ENCODE results near the gene DDRGK1. TPM values are rescaled to one million over a fixed set of nuclear protein-coding genes. Genes with fewer than 3 reads are reported as not detected.

The DDRGK1 gene
- total and polyA plus RNA-seq, 2 donors from 2014 or later = 81.8 to 92.5 TPM

DNA sequence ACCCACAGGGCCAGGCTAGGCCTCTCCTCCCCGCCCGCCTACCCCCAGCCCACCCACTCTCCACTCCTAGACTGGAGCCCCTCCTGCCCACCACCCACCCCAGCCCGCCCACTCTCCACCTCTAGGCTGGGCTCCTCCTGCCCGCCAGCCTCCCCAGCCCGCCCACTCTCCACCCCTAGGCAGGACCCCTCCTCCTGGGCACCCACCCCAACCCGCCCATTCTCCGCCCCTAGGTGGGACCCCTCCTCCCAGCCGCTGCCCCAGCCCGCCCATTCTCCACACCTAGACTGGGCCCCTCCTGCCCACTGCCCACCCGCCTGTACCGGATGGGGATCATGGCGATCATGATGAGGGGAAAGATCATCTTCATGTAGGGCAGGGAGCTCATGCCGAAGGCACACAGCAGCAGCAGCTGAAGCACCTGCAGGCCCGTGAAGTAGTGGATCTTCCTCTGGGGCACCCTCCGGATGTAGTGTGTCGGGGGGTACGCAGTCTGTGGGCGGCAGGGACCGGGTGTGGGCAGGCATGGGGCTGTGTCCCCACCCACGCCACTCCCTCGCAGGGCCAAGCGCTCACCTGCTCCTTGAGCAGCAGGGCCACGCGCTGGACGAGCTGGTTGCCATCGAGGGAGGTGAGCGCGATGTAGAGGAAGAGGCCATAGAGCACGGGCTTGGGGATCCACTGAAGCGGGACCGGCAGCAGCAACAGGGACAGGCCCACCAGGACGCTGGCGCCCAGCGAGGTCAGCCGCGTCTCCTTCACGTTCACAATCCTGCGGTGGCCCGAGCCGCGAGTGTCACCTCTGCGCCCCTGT is 23.7 kb upstream of the DDRGK1 start:
- DNase-seq = peak in 1 of 5 donors; percentile 70
- intact Hi-C loops (cut with DNase I) = no loop called here
- no peak overlapping the region for H3K4me3 ChIP-seq (ENCODE audit: low read length in 3 of 3)
- no peaks in the 10 kb centered on the region for H3K4me1 ChIP-seq (ENCODE audit: control insufficient read depth in 2 of 3, insufficient read depth in 2 of 3, low read depth in 1 of 3, low read length in 3 of 3)
- no peaks in the 10 kb centered on the region for H3K27me3 ChIP-seq (ENCODE audit: control insufficient read depth, insufficient read depth, low read length)
- no peak for FAIRE-seq
- H3K9ac ChIP-seq (ENCODE audit: low read length in 3 of 3) = no peak overlapping the region
- no peak overlapping the region for H3K27ac ChIP-seq (ENCODE audit: low read depth in 2 of 2, low read length in 2 of 2)
- TF ChIP-seq, protein P1, sequence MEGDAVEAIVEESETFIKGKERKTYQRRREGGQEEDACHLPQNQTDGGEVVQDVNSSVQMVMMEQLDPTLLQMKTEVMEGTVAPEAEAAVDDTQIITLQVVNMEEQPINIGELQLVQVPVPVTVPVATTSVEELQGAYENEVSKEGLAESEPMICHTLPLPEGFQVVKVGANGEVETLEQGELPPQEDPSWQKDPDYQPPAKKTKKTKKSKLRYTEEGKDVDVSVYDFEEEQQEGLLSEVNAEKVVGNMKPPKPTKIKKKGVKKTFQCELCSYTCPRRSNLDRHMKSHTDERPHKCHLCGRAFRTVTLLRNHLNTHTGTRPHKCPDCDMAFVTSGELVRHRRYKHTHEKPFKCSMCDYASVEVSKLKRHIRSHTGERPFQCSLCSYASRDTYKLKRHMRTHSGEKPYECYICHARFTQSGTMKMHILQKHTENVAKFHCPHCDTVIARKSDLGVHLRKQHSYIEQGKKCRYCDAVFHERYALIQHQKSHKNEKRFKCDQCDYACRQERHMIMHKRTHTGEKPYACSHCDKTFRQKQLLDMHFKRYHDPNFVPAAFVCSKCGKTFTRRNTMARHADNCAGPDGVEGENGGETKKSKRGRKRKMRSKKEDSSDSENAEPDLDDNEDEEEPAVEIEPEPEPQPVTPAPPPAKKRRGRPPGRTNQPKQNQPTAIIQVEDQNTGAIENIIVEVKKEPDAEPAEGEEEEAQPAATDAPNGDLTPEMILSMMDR (IDR thresholded peaks at IDR 0.05; ENCODE audit: borderline replicate concordance, extremely low read depth, insufficient read depth) = no peak
- peaks cover 0 to 1% (median 0%) of the 10 kb centered on the region in 3 donors for H3K36me3 ChIP-seq (ENCODE audit: control insufficient read depth in 2 of 3, insufficient read depth in 3 of 3, low read length in 3 of 3)
- no peaks in the 10 kb centered on the region for H3K9me3 ChIP-seq (ENCODE audit: control insufficient read depth in 2 of 3, insufficient read depth in 1 of 3, low read length in 3 of 3)

DNA sequence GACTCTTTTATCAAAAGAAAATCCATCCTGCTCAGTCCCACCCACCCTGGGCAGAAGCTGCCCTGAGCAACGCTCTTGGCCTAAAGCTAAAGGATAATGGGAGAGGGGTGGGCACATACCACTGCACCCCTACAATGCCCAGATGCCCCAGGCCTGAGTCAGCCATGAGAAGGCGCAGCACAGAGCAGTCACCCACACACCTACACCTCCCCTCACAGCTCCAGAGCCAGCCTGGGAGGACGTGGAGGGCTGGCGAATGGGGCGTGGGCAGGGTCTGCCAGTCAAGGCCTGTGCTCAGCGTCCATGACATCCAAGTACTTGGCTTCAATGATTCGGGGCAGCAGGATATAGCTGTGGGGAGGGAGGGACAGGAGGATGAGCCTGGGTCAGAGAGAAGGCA is 23.0 kb upstream of the DDRGK1 start:
- no peaks in the 10 kb centered on the region for H3K4me1 ChIP-seq (ENCODE audit: control insufficient read depth in 2 of 3, insufficient read depth in 2 of 3, low read depth in 1 of 3, low read length in 3 of 3)
- H3K9me3 ChIP-seq (ENCODE audit: control insufficient read depth in 2 of 3, insufficient read depth in 1 of 3, low read length in 3 of 3) = no peaks in the 10 kb centered on the region
- H3K36me3 ChIP-seq (ENCODE audit: control insufficient read depth in 2 of 3, insufficient read depth in 3 of 3, low read length in 3 of 3) = peaks cover 0 to 8% (median 0%) of the 10 kb centered on the region in 3 donors
- intact Hi-C loops (cut with DNase I) = no loop called here
- no peak overlapping the region for H3K27ac ChIP-seq (ENCODE audit: low read depth in 2 of 2, low read length in 2 of 2)
- FAIRE-seq (no peak), DNase-seq (peak in 4 of 5 donors; percentile 65 to 82 (median 72))
- TF ChIP-seq, protein P1 (IDR thresholded peaks at IDR 0.05; ENCODE audit: borderline replicate concordance, extremely low read depth, insufficient read depth) = no peak
- H3K9ac ChIP-seq (ENCODE audit: low read length in 3 of 3) = no peak overlapping the region
- H3K4me3 ChIP-seq (ENCODE audit: low read length in 3 of 3) = no peak overlapping the region
- H3K27me3 ChIP-seq (ENCODE audit: control insufficient read depth, insufficient read depth, low read length) = no peaks in the 10 kb centered on the region

DNA sequence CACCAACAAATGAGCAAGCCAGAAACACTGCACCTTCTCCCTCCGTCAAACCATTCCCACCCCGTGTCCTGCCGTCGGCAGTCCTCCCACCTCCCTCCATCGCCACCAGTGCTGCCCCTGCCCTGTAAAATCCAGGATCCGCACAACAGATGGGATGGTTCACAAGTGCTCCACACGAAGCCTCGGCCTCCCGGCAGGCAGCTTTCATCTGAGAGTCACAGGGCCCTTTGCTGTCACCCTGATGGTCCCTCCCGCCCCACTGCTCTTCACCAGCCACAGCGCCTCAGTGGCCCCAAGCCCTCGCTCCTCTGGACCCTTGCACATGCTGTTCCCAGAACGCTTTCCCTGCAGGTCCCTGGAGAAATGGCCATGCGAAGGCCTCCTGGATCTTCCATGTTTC is 22.4 kb upstream of the DDRGK1 start:
- Histone ChIP-seq H3K36me3 (ENCODE audit: control insufficient read depth in 2 of 3, insufficient read depth in 3 of 3, low read length in 3 of 3) (peaks cover 0 to 9% (median 0%) of the 10 kb centered on the region in 3 donors), H3K9ac (ENCODE audit: low read length in 3 of 3) (no peak overlapping the region), H3K27ac (ENCODE audit: low read depth in 2 of 2, low read length in 2 of 2) (no peak overlapping the region), H3K4me1 (ENCODE audit: control insufficient read depth in 2 of 3, insufficient read depth in 2 of 3, low read depth in 1 of 3, low read length in 3 of 3) (no peaks in the 10 kb centered on the region), H3K27me3 (ENCODE audit: control insufficient read depth, insufficient read depth, low read length) (no peaks in the 10 kb centered on the region), H3K9me3 (ENCODE audit: control insufficient read depth in 2 of 3, insufficient read depth in 1 of 3, low read length in 3 of 3) (no peaks in the 10 kb centered on the region), H3K4me3 (ENCODE audit: low read length in 3 of 3) (no peak overlapping the region)
- DNase-seq = no peak
- FAIRE-seq = no peak
- TF ChIP-seq, protein P1 (IDR thresholded peaks at IDR 0.05; ENCODE audit: borderline replicate concordance, extremely low read depth, insufficient read depth) = no peak
- intact Hi-C loops (cut with DNase I) = no loop called here

Data from kidney (tissue), 14 donors.